MCF 10A (cell line): ENCODE data around the gene TBX1. TPM values are rescaled to one million over a fixed set of nuclear protein-coding genes. Genes with fewer than 3 reads are reported as not detected.
"Not testable (repeated sequence)": the region's sequence is repeated elsewhere in the genome, so short reads cannot be mapped to it uniquely, and the experiment has no call there.

Source experiments
- BruUV-seq: library from RNA; stranded (reverse); fragments of 400-500 nt; replicated peaks from 2 replicates; lab custom pipeline; 2021; lab: Mats Ljungman, UMichigan
- CTCF ChIA-PET: fragments of 300-600 bp; sonication (Branson Sonifier 250); formaldehyde crosslinking; extraction: SDS; loops from one replicate; lab custom pipeline; 2021; ENCODE audit warnings: antibody characterized with exemption, inconsistent platforms; lab: Yijun Ruan, JAX
- POLR2A ChIA-PET: fragments of 300-600, 350-650 bp; sonication (Branson Sonifier 250); formaldehyde crosslinking; extraction: SDS; loops from one replicate; lab custom pipeline; 2020; ENCODE audit warnings: antibody characterized with exemption, inconsistent platforms; lab: Yijun Ruan, JAX
- DNase-seq: peaks from one replicate; pipeline ENCODE4 v3.0.0-alpha.2; 2018; ENCODE audit not compliant: unreplicated experiment
- H3K27ac Mint-ChIP-seq: one replicate; pipeline ENCODE4 v1.8.0; 2022; ENCODE audit warnings: mild to moderate bottlenecking, low read depth, mixed read lengths; ENCODE audit not compliant: unreplicated experiment
- H3K27me3 Mint-ChIP-seq: one replicate; pipeline ENCODE4 v1.8.0; 2022; ENCODE audit warnings: mixed read lengths; ENCODE audit not compliant: insufficient read depth, unreplicated experiment
- H3K36me3 Mint-ChIP-seq: one replicate; pipeline ENCODE4 v1.8.0; 2022; ENCODE audit warnings: mild to moderate bottlenecking, moderate library complexity, mixed read lengths; ENCODE audit not compliant: insufficient read depth, unreplicated experiment
- H3K4me1 Mint-ChIP-seq: one replicate; pipeline ENCODE4 v1.8.0; 2022; ENCODE audit warnings: mixed read lengths; ENCODE audit not compliant: insufficient read depth, unreplicated experiment
- H3K4me3 Mint-ChIP-seq: one replicate; pipeline ENCODE4 v1.8.0; 2022; ENCODE audit warnings: mild to moderate bottlenecking, moderate library complexity, mixed read lengths; ENCODE audit not compliant: unreplicated experiment
- H3K9me3 Mint-ChIP-seq: one replicate; pipeline ENCODE4 v1.8.0; 2022; ENCODE audit warnings: mixed read lengths; ENCODE audit not compliant: unreplicated experiment
- CTCF ChIP-seq: fragments of 200-600 bp; IDR thresholded peaks from one replicate; pipeline ENCODE4 v1.8.0; 2022; ENCODE audit warnings: antibody characterized with exemption, mild to moderate bottlenecking; ENCODE audit not compliant: unreplicated experiment
- intact Hi-C: fragments of 100-400 bp; cut with micrococcal nuclease; formaldehyde crosslinking; loops from 2 replicates; pipeline ENCODE4 v1.14.1; 2022
- total RNA-seq: library from RNA; stranded (reverse); gene quantifications from 2 replicates; pipeline ENCODE4 v1.2.3, GENCODE V29; 2022

TBX1 gene
- total RNA-seq, 1 experiment from 2014 or later, result not detected

DNA sequence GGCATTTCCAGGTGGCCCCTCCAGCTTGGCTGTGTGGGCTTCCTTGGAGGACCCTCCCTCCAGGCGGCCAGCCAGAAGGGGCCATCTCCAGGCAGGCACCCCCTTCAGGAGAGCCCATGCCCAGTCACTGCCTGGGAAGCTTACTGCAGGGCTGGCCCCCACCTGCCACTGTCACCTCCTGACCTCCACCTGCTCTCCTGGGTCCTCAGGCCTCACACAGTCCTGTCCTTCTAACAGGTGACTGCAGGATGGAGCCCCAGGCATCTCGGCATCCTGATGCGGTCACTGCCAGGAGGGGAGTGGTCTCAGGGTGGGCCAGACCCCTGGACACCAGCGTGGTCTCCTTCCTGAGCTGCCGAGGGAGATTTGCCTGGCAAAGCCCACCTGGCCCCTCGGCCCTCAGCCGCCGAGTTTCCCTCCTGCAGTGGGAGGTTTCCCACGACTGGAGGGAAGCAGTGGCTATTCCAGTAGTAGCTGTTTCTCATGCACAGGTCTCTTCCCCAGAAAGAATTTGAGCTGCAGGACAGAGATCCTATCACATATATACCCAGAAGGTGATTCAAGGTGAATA, 13.0 kb downstream of the TBX1 start:
- Mint-ChIP-seq H3K4me1 (no peaks in the 10 kb centered on the region), H3K27ac (no peak overlapping the region), H3K4me3 (no peak overlapping the region), H3K36me3 (no peaks in the 10 kb centered on the region), H3K27me3 (peaks cover 23% of the 10 kb centered on the region), H3K9me3 (no peaks in the 10 kb centered on the region)
- DNase-seq, result no peak
- ChIA-PET POLR2A (interaction anchor here (0.6 to 1.2 kb wide), 2 partner anchors 17 to 62 kb away, joined by 3 read pairs; no protein-coding TSS in a partner anchor), CTCF (interaction anchor here (1.9 kb wide), 1 partner anchor 137 kb away, joined by 4 read pairs; no protein-coding TSS in a partner anchor)
- no peak for TF ChIP-seq CTCF
- BruUV-seq, result no TSS peak
- intact Hi-C loops, result no loop called here

DNA sequence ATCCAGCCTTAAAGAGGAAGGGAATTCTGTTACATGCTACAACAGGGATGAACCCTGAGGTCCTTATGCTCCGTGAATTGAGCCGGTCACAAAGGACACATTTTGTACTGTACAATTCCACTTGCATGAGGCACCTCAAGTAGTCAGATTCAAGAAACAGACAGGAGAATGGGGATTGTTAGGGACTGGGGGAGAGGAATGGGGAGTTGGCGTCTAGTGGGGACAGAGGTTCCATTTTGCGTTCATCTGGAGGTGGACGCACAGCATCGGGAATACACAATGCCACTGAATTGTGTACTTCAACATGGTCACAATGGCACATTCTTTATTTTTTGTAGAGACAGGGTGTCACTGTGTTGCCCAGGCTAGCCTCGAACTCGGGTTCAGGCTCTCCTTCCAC, 14.1 kb downstream of the TBX1 start:
- DNase-seq, result no peak
- no peaks in the 10 kb centered on the region for H3K9me3 Mint-ChIP-seq
- no peak for TF ChIP-seq CTCF
- H3K27me3 Mint-ChIP-seq, result peaks cover 23% of the 10 kb centered on the region
- H3K4me3 Mint-ChIP-seq, result no peak overlapping the region
- no peaks in the 10 kb centered on the region for H3K36me3 Mint-ChIP-seq
- no peak overlapping the region for H3K27ac Mint-ChIP-seq
- no TSS peak for BruUV-seq
- ChIA-PET POLR2A (no interaction called here), CTCF (no interaction called here)
- no peaks in the 10 kb centered on the region for H3K4me1 Mint-ChIP-seq
- intact Hi-C loops, result no loop called here

GRCh38 chr22:19775496-19776325, 15.1 kb downstream of the TBX1 start:
- Mint-ChIP-seq H3K4me1 (peaks cover 5% of the 10 kb centered on the region), H3K36me3 (peaks cover 6% of the 10 kb centered on the region), H3K9me3 (no peaks in the 10 kb centered on the region), H3K27me3 (peaks cover 23% of the 10 kb centered on the region), H3K4me3 (no peak overlapping the region), H3K27ac (no peak overlapping the region)
- ChIA-PET POLR2A (no interaction called here), CTCF (interaction anchor here (1.2 kb wide), 1 partner anchor 25 kb away, joined by 3 read pairs; no protein-coding TSS in a partner anchor)
- intact Hi-C loops, result no loop called here
- no peak for DNase-seq
- no peak for TF ChIP-seq CTCF
- no TSS peak for BruUV-seq

- BruUV-seq, result no TSS peak
- CTCF ChIA-PET, result interaction anchor here (0.6 to 1.2 kb wide), 2 partner anchors 17 to 24 kb away, joined by 3 to 5 read pairs; no protein-coding TSS in a partner anchor
- Mint-ChIP-seq H3K4me3 (no peak overlapping the region), H3K27ac (no peak overlapping the region), H3K36me3 (peaks cover 6% of the 10 kb centered on the region), H3K9me3 (no peaks in the 10 kb centered on the region), H3K27me3 (peaks cover 23% of the 10 kb centered on the region), H3K4me1 (peaks cover 5% of the 10 kb centered on the region)
- TF ChIP-seq CTCF, result no peak
- no peak for DNase-seq
- POLR2A ChIA-PET, result no interaction called here
- intact Hi-C loops, result no loop called here
These were observed 16.0 kb downstream of the TBX1 start for GRCh38 chr22:19776433-19777031.

DNA sequence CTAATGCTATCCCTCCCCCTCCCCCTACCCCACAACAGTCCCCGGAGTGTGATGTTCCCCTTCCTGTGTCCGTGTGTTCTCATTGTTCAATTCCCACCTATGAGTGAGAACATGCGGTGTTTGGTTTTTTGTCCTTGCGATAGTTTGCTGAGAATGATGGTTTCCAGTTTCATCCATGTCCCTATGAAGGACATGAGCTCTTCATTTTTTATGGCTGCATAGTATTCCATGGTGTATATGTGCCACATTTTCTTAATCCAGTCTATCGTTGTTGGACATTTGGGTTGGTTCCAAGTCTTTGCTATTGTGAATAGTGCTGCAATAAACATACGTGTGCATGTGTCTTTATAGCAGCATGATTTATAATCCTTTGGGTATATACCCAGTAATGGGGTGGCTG, 16.6 kb downstream of the TBX1 start:
- intact Hi-C loops, BruUV-seq: not testable (repeated sequence)
- CTCF ChIA-PET, result interaction anchor here (0.6 to 1.5 kb wide), 3 partner anchors 13 to 47 kb away, joined by 3 to 5 read pairs (median 3); no protein-coding TSS in a partner anchor

More for the DNA sequence above, 16.6 kb downstream of the TBX1 start:
- DNase-seq, H3K9me3 Mint-ChIP-seq, POLR2A ChIA-PET, H3K4me1 Mint-ChIP-seq, H3K4me3 Mint-ChIP-seq, H3K36me3 Mint-ChIP-seq, H3K27ac Mint-ChIP-seq: not testable (repeated sequence)
- peaks cover 22% of the 10 kb centered on the region for H3K27me3 Mint-ChIP-seq
